SK-N-SH (cell line): ENCODE measurements around the gene DNAJC5. TPM values are rescaled to one million over a fixed set of nuclear protein-coding genes. Genes with fewer than 3 reads are reported as not detected.

Experiments used
- CTCF ChIA-PET: fragments of 300-600, 350-600 bp; formaldehyde crosslinking; extraction: SDS; loops from one replicate; lab custom pipeline; 2021; lab: Yijun Ruan, JAX
- POLR2A ChIA-PET: fragments of 350-600 bp; sonication (Branson Sonifier 250); formaldehyde crosslinking; extraction: SDS; loops from one replicate; lab custom pipeline; 2020; ENCODE audit warnings: antibody characterized with exemption, inconsistent platforms; lab: Yijun Ruan, JAX
- DNase-seq: peaks from one replicate; pipeline ENCODE4 v3.0.0; 2012
- H2AFZ ChIP-seq: fragments of 200-600 bp; sonication (generic); 2 replicates; pipeline ENCODE4 v1.8.1; 2016; ENCODE audit warnings: antibody characterized with exemption, mild to moderate bottlenecking, low read depth
- H3F3A ChIP-seq: fragments of 200-600 bp; sonication (generic); replicated peaks from 2 replicates; pipeline ENCODE3; 2016; ENCODE audit warnings: antibody characterized with exemption, mild to moderate bottlenecking; ENCODE audit not compliant: insufficient read depth
- H3K27ac ChIP-seq, 2 experiments: fragments of 200-500 bp in 1 of 2; fragments of 200-600 bp in 1 of 2; sonication (Bioruptor generic) in 1 of 2; sonication (generic), shearing (Covaris generic) in 1 of 2; 2 replicates each; pipeline versions ENCODE4 v1.5.1 to v1.6.1; 2014 to 2016; ENCODE audit warnings: low read depth in 2 of 2, inconsistent platforms in 1 of 2, low read length in 1 of 2, mild to moderate bottlenecking in 1 of 2, mixed read lengths in 1 of 2
- H3K27me3 ChIP-seq: fragments of 200-600 bp; sonication (generic), shearing (Covaris generic); 2 replicates; pipeline ENCODE4 v1.6.1; 2016; ENCODE audit warnings: mixed run types; ENCODE audit not compliant: insufficient read depth
- H3K36me3 ChIP-seq, 2 experiments: fragments of 200-500 bp in 1 of 2; fragments of 200-600 bp in 1 of 2; sonication (Bioruptor generic) in 1 of 2; sonication (generic) in 1 of 2; replicated peaks in 1 of 2; 2 replicates each; pipeline versions ENCODE3 to v1.5.1; 2014 to 2016; ENCODE audit warnings: low read length in 1 of 2, mild to moderate bottlenecking in 1 of 2; ENCODE audit not compliant: insufficient read depth in 2 of 2, control insufficient read depth in 1 of 2
- H3K4me1 ChIP-seq, 2 experiments: fragments of 200-500 bp in 1 of 2; fragments of 200-600 bp in 1 of 2; sonication (Bioruptor generic) in 1 of 2; sonication (generic), shearing (Covaris generic) in 1 of 2; 2 replicates each; pipeline versions ENCODE4 v1.5.1 to v1.6.1; 2014 to 2016; ENCODE audit warnings: low read depth in 1 of 2, low read length in 1 of 2, mixed run types in 1 of 2; ENCODE audit not compliant: insufficient read depth in 2 of 2, control insufficient read depth in 1 of 2
- H3K4me2 ChIP-seq: fragments of 200-600 bp; sonication (generic), shearing (Covaris generic); 2 replicates; pipeline ENCODE4 v1.6.1; 2017; ENCODE audit warnings: mixed run types
- H3K4me3 ChIP-seq, 2 experiments: fragments of 200-500 bp in 1 of 2; fragments of 200-600 bp in 1 of 2; sonication (Bioruptor generic) in 1 of 2; sonication (generic), shearing (Covaris generic) in 1 of 2; 2 replicates each; pipeline versions ENCODE4 v1.5.1 to v1.8.1; 2014 to 2016; ENCODE audit warnings: low read depth in 2 of 2, inconsistent platforms in 1 of 2, low read length in 1 of 2, mild to moderate bottlenecking in 1 of 2, mixed read lengths in 1 of 2, moderate library complexity in 1 of 2
- H3K79me2 ChIP-seq: fragments of 200-600 bp; sonication (generic); 2 replicates; pipeline ENCODE4 v1.8.1; 2017; ENCODE audit warnings: mild to moderate bottlenecking; ENCODE audit not compliant: insufficient read depth
- H3K9ac ChIP-seq: fragments of 200-600 bp; sonication (generic); 2 replicates; pipeline ENCODE4 v1.6.1; 2017; ENCODE audit warnings: mixed run types
- H3K9me2 ChIP-seq: fragments of 200-600 bp; sonication (generic); 2 replicates; pipeline ENCODE4 v1.6.1; 2017; ENCODE audit warnings: mixed run types
- H3K9me3 ChIP-seq: fragments of 200-600 bp; sonication (generic); 2 replicates; pipeline ENCODE4 v1.6.1; 2017; ENCODE audit warnings: mixed run types, mild to moderate bottlenecking, moderate library complexity
- H4K20me1 ChIP-seq: fragments of 200-600 bp; sonication (generic); 2 replicates; pipeline ENCODE4 v1.6.1; 2017; ENCODE audit warnings: mild to moderate bottlenecking, mixed run types; ENCODE audit not compliant: insufficient read depth
- ELF1 ChIP-seq: IDR thresholded peaks from 2 replicates; pipeline ENCODE4 v1.4.0; 2012
- GABPA ChIP-seq: IDR thresholded peaks from 2 replicates; pipeline ENCODE4 v1.4.0; 2012; ENCODE audit warnings: low read depth, mild to moderate bottlenecking
- JUND ChIP-seq: IDR thresholded peaks from 2 replicates; pipeline ENCODE4 v1.4.0; 2012
- NFIC ChIP-seq: IDR thresholded peaks from 2 replicates; pipeline ENCODE4 v1.4.0; 2012; ENCODE audit warnings: borderline replicate concordance
- NRF1 ChIP-seq: IDR thresholded peaks from 2 replicates; pipeline ENCODE4 v1.6.1; 2012; ENCODE audit warnings: low read depth, mild to moderate bottlenecking, low read length
- RAD21 ChIP-seq: IDR thresholded peaks from 2 replicates; pipeline ENCODE4 v1.6.1; 2012; ENCODE audit warnings: mild to moderate bottlenecking, low read length
- REST ChIP-seq: IDR thresholded peaks from 2 replicates; pipeline ENCODE4 v1.6.1; 2012; ENCODE audit warnings: mild to moderate bottlenecking, low read depth, low read length, moderate library complexity
- SIN3A ChIP-seq: IDR thresholded peaks from 2 replicates; pipeline ENCODE4 v1.6.1; 2012; ENCODE audit warnings: low read depth, mild to moderate bottlenecking, low read length, moderate library complexity, borderline replicate concordance
- TCF12 ChIP-seq: IDR thresholded peaks from 2 replicates; pipeline ENCODE4 v1.4.0; 2012
- TEAD4 ChIP-seq: IDR thresholded peaks from 2 replicates; pipeline ENCODE4 v1.4.0; 2012; ENCODE audit warnings: mild to moderate bottlenecking, borderline replicate concordance; ENCODE audit not compliant: insufficient read depth
- WGBS: methylation state at CpG from one replicate; pipeline ENCODE4 v1.1.6; 2017; ENCODE audit warnings: low lambda C conversion rate; 5-methylcytosine and 5-hydroxymethylcytosine counted together
- polyA plus RNA-seq, 3 experiments: library from polyadenylated mRNA; depleted of rRNA; stranded (reverse); fragments of >200 nt; gene quantifications; 2 replicates each; pipeline ENCODE4 v1.2.3, GENCODE V29; 2012
- TF ChIP-seq, protein P1 (sequence below): IDR thresholded peaks from 2 replicates; pipeline ENCODE4 v1.4.0; 2012; ENCODE audit warnings: low read depth, borderline replicate concordance
- TF ChIP-seq, protein P2 (sequence below): fragments of 150-350 bp; IDR thresholded peaks from 2 replicates; pipeline ENCODE4 v1.6.1; 2016; ENCODE audit warnings: mild to moderate bottlenecking, low read depth, low read length

The DNAJC5 gene
- polyA plus RNA-seq, 1 of the 3 experiments (the other 2 are of a cell fraction), result 24.2 TPM

DNA sequence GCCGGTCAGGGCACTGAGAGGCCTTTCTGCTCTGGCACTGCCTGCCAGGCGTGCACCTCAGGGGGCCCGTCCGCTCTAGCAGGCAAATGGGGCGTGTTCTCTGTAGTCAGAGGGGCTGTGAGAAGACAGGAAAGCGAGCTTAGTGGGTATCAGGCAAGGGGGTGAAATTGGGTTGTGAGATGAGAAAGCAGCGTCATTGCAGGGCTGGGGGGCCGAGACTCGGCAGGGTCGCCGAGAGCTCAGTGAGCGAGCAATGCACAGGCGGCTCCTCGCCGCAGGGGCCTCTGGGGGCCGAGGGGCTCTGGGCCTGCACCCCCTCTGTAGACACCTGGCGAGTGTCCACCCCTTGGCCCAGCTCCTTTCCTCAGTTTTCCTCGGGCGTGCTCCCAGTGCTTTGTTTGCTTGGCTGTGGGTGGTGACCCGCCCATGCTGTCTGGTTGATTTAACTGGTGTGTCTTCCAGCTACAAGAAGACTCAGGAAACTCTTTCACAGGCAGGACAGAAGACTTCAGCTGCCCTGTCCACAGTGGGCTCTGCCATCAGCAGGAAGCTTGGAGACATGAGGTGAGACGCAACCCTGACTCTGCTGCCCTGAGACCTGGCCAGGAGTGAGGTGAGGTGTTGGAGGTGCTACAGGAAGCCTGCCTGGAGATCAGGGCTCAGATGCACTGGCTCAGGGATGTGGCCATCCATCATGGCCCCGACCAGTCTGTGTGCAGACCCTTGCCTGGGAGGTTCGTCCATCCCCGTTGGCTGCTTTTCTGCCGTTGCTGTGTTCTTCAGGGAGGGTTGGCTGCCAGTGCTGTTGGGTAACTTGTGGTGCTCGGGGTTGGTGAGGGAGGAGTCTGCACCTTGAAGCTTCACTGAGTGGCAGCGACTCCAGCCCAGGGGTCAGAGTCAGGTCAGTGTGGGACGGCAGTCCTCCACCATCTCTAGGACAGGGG lies 12.4 kb upstream of the DNAJC5 start (continued):
- TF ChIP-seq NFIC (no peak), TEAD4 (no peak), REST (no peak), NRF1 (no peak), JUND (no peak), RAD21 (no peak)

DNA sequence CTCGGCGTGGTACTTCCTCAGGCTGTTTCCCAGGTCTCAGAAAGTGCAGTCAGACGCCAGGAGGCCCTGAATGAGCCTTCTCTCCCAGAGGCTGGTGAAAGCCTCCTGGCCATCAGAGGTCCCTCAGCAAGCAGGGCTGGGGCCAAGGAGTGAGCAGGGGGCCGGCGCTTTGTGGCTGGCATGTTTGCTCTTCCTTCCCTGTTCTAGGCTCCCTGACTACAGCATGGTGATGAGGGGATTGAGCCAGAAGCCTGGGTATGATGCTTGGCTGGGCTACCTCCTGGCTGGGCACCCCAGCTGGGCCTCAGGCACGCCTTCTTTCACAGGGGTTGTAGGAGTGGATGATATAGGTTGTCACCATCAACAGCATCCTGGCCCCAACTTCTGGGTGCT lies 11.7 kb upstream of the DNAJC5 start:
- TF ChIP-seq SIN3A (no peak), GABPA (no peak), ELF1 (no peak), TEAD4 (no peak), TCF12 (no peak), REST (no peak), RAD21 (no peak)
- TF ChIP-seq, protein P1, sequence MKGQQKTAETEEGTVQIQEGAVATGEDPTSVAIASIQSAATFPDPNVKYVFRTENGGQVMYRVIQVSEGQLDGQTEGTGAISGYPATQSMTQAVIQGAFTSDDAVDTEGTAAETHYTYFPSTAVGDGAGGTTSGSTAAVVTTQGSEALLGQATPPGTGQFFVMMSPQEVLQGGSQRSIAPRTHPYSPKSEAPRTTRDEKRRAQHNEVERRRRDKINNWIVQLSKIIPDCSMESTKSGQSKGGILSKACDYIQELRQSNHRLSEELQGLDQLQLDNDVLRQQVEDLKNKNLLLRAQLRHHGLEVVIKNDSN, result no peak
- TF ChIP-seq, protein P2, sequence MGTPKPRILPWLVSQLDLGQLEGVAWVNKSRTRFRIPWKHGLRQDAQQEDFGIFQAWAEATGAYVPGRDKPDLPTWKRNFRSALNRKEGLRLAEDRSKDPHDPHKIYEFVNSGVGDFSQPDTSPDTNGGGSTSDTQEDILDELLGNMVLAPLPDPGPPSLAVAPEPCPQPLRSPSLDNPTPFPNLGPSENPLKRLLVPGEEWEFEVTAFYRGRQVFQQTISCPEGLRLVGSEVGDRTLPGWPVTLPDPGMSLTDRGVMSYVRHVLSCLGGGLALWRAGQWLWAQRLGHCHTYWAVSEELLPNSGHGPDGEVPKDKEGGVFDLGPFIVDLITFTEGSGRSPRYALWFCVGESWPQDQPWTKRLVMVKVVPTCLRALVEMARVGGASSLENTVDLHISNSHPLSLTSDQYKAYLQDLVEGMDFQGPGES, result no peak
- Histone ChIP-seq H3K9me3 (no peaks in the 10 kb centered on the region), H3K4me3 (no peak overlapping the region), H3K27me3 (no peaks in the 10 kb centered on the region), H4K20me1 (peaks cover 50% of the 10 kb centered on the region), H3F3A (no peaks in the 10 kb centered on the region), H3K9me2 (no peaks in the 10 kb centered on the region), H2AFZ (no peak overlapping the region), H3K27ac (no peak overlapping the region), H3K4me1 (peaks cover 0 to 11% of the 10 kb centered on the region in 2 experiments; a peak in 1 of 4 replicates), H3K36me3 (peaks cover 6 to 68% of the 10 kb centered on the region in 2 experiments), H3K79me2 (peaks cover 48% of the 10 kb centered on the region; the same call in 1 of the 2 replicates), H3K4me2 (no peak overlapping the region), H3K9ac (no peak overlapping the region)
- no peak for DNase-seq
- ChIA-PET CTCF (interaction anchor here (1.0 to 2.9 kb wide), 3 partner anchors 8 to 108 kb away, joined by 3 to 7 read pairs (median 3); no protein-coding TSS in a partner anchor), POLR2A (no interaction called here)
- WGBS, result 100% methylated on average over 3 of the region's 6 CpGs
